ENCODE results near the gene GRK5.

- no peak for TF ChIP-seq CTCF (conservative IDR thresholded peaks at IDR 0.05)
- no peak for TF ChIP-seq EZH2 (IDR thresholded peaks at IDR 0.05; ENCODE audit: low read depth)
Observed at GRCh38 chr10:119308089-119308488, 100.7 kb downstream of the GRK5 start.

Data from PC-9 (cell line).